GM23338 (cell line): ENCODE results near the gene MAPKAPK3. TPM values are rescaled to one million over a fixed set of nuclear protein-coding genes. Genes with fewer than 3 reads are reported as not detected.

ENCODE experiments used
- ATAC-seq: fragments of 200-7000 bp; cut with Tn5 transposase; 3 replicates; pipeline ENCODE4 v1.9.1; 2020
- DNase-seq: peaks from one replicate; pipeline ENCODE4 v3.0.0-alpha.2; 2015; ENCODE audit warnings: low spot score
- H2AFZ ChIP-seq: fragments of 200-600 bp; sonication (generic); 2 replicates; pipeline ENCODE4 v1.8.0; 2016; ENCODE audit warnings: antibody characterized with exemption, mild to moderate bottlenecking, moderate library complexity
- H3F3A ChIP-seq: fragments of 200-600 bp; sonication (generic); replicated peaks from 2 replicates; pipeline ENCODE4 v1.8.0; 2017; ENCODE audit warnings: antibody characterized with exemption, mixed run types, low read depth
- H3K27ac ChIP-seq: fragments of 200-600 bp; sonication (generic); 2 replicates; pipeline ENCODE4 v1.6.1; 2016; ENCODE audit warnings: low read depth
- H3K27me3 ChIP-seq: fragments of 200-600 bp; sonication (generic); 2 replicates; pipeline ENCODE4 v1.8.0; 2016; ENCODE audit warnings: mild to moderate bottlenecking, mixed run types, moderate library complexity; ENCODE audit not compliant: insufficient read depth
- H3K36me3 ChIP-seq: fragments of 200-600 bp; sonication (generic); 2 replicates; pipeline ENCODE4 v1.8.0; 2016; ENCODE audit warnings: mild to moderate bottlenecking; ENCODE audit not compliant: insufficient read depth
- H3K4me1 ChIP-seq: fragments of 200-600 bp; sonication (generic); 2 replicates; pipeline ENCODE4 v1.8.0; 2016; ENCODE audit warnings: mild to moderate bottlenecking, moderate library complexity; ENCODE audit not compliant: insufficient read depth
- H3K4me2 ChIP-seq: fragments of 200-600 bp; sonication (generic); 2 replicates; pipeline ENCODE4 v1.7.1; 2017; ENCODE audit warnings: mixed run types
- H3K4me3 ChIP-seq: fragments of 200-600 bp; sonication (generic); 2 replicates; pipeline ENCODE4 v1.6.1; 2016; ENCODE audit warnings: mixed run types
- H3K79me2 ChIP-seq: fragments of 200-600 bp; sonication (generic); replicated peaks from 2 replicates; pipeline ENCODE4 v1.8.0; 2017; ENCODE audit warnings: mild to moderate bottlenecking; ENCODE audit not compliant: insufficient read depth
- H3K9me2 ChIP-seq: fragments of 200-600 bp; sonication (generic); 2 replicates; pipeline ENCODE4 v1.8.0; 2017; ENCODE audit not compliant: insufficient read depth
- H4K20me1 ChIP-seq: fragments of 200-600 bp; sonication (generic); replicated peaks from 2 replicates; pipeline ENCODE4 v1.8.0; 2017; ENCODE audit warnings: mild to moderate bottlenecking; ENCODE audit not compliant: insufficient read depth
- H3K27ac Mint-ChIP-seq: 2 replicates; pipeline ENCODE4 v1.8.0; 2020; ENCODE audit warnings: inconsistent platforms, mild to moderate bottlenecking, moderate library complexity, mixed read lengths
- H3K27me3 Mint-ChIP-seq: 3 replicates; pipeline ENCODE4 v1.8.0; 2022; ENCODE audit warnings: low read depth, mild to moderate bottlenecking, moderate library complexity, mixed read lengths, inconsistent platforms; ENCODE audit not compliant: insufficient read depth, poor library complexity
- H3K36me3 Mint-ChIP-seq: 3 replicates; pipeline ENCODE4 v1.8.0; 2021; ENCODE audit warnings: low read depth, mild to moderate bottlenecking, inconsistent platforms, moderate library complexity, mixed read lengths
- H3K4me1 Mint-ChIP-seq: 3 replicates; pipeline ENCODE4 v1.8.0; 2020; ENCODE audit warnings: mild to moderate bottlenecking, inconsistent platforms, mixed read lengths
- H3K4me3 Mint-ChIP-seq: 3 replicates; pipeline ENCODE4 v1.8.0; 2021; ENCODE audit warnings: moderate library complexity, mild to moderate bottlenecking, inconsistent platforms, mixed read lengths
- H3K9me3 Mint-ChIP-seq: 3 replicates; pipeline ENCODE4 v1.8.0; 2020; ENCODE audit warnings: moderate library complexity, mild to moderate bottlenecking, inconsistent platforms, mixed read lengths
- CREB1 ChIP-seq: fragments of 250-450 bp; sonication (Bioruptor Pico); IDR thresholded peaks from 2 replicates; pipeline ENCODE4 v1.5.0; 2020; ENCODE audit warnings: low read depth, mild to moderate bottlenecking, moderate library complexity
- EZH2 ChIP-seq: fragments of 200-600 bp; sonication (generic); IDR thresholded peaks from one replicate; pipeline ENCODE4 v1.8.0; 2017; ENCODE audit warnings: antibody characterized with exemption, mild to moderate bottlenecking, low read depth; ENCODE audit not compliant: unreplicated experiment
- NANOG ChIP-seq: IDR thresholded peaks from 2 replicates; pipeline ENCODE4 v1.6.1; 2016; ENCODE audit warnings: antibody characterized with exemption, borderline replicate concordance
- POLR2AphosphoS5 ChIP-seq: IDR thresholded peaks from 2 replicates; pipeline ENCODE4 v1.6.1; 2016; ENCODE audit warnings: antibody characterized with exemption, low read depth
- STAT1 ChIP-seq: IDR thresholded peaks from one replicate; pipeline ENCODE4 v1.6.1; 2016; ENCODE audit warnings: antibody characterized with exemption; ENCODE audit not compliant: unreplicated experiment
- ZNF114 ChIP-seq: fragments of 250-450 bp; sonication (Bioruptor Pico); IDR thresholded peaks from 2 replicates; pipeline ENCODE4 v1.5.0; 2020; ENCODE audit warnings: mild to moderate bottlenecking, moderate library complexity
- ZNF331 ChIP-seq: fragments of 250-450 bp; sonication (Bioruptor Pico); IDR thresholded peaks from 2 replicates; pipeline ENCODE4 v1.5.0; 2020; ENCODE audit warnings: low read depth, mild to moderate bottlenecking, moderate library complexity
- polyA plus RNA-seq: library from polyadenylated mRNA; unstranded; fragments of >200 nt; fragmentation: Nextera tagmentation; extraction: Ambion mirVana; gene quantifications from 2 replicates; pipeline ENCODE4 v1.2.1, GENCODE V29; 2016
- total RNA-seq: library from RNA; depleted of rRNA; stranded (reverse); fragments of >200 nt; shearing (Covaris generic); gene quantifications from 2 replicates; pipeline ENCODE4 v1.2.3, GENCODE V29; 2014
- TF ChIP-seq, protein P1 (sequence below): IDR thresholded peaks from 2 replicates; pipeline ENCODE4 v1.6.1; 2016; ENCODE audit warnings: antibody characterized with exemption
- TF ChIP-seq, protein P2 (sequence below): fragments of 250-450 bp; sonication (Bioruptor Pico); IDR thresholded peaks from 2 replicates; pipeline ENCODE4 v1.5.0; 2020; ENCODE audit warnings: mild to moderate bottlenecking, moderate library complexity
- TF ChIP-seq, protein P3 (sequence below): IDR thresholded peaks from one replicate; pipeline ENCODE4 v1.6.1; 2018; ENCODE audit warnings: antibody characterized with exemption; ENCODE audit not compliant: unreplicated experiment

The MAPKAPK3 gene
- total and polyA plus RNA-seq, 2 experiments from 2014 or later: 16.5 to 51.1 TPM

DNA sequence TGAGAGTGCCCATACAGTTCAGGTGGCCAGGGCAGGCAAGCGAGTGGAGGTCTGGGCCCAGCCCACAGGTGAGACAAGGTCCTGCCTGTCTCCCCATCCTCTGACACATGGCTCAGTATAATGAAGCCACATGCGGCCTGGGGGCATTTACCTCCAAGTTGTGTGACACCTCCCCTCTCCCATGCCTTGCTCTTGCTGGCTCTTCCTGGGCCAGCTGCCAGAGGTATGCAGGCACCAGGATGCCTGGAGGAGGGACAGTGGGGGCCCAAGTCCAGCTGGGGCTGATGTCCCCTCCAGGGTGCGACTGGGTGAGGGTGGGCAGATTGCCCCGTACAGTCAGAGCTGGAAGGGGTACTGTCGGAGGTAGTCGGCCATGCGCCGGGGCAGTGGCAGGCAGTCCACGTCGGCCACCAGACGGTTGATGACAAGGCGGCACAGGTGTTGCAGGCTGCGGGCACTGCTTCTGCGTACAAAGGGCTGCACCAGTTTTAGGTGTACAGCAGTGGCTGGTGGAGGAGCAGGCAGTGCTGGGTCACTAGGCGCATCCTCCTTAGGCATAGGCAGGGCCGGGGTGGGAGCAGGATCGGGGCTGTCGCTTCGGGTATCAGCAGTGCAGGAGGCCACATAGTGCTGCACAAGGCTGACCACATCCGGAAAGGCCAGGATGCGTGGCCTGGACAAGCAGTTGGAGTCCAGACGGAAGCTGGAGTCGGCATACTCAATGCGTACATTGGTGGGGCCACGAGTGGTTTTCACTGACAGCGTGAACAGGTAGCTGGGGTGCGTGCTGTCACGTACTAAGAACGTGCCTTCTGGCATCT lies 9.5 kb upstream of the MAPKAPK3 start:
- peaks cover 15% of the 10 kb centered on the region for H3K27me3 ChIP-seq
- H3K36me3 ChIP-seq: no peaks in the 10 kb centered on the region
- H3F3A ChIP-seq: 0 out of 2 replicates have a peak, but pooled peaks cover 4% of the 10 kb centered on the region
- H4K20me1 ChIP-seq: no peaks in the 10 kb centered on the region; the same call in 1 of the 2 replicates
- no peak overlapping the region for H3K27ac ChIP-seq
- no peaks in the 10 kb centered on the region for H3K9me2 ChIP-seq
- Mint-ChIP-seq H3K27ac (no peak overlapping the region), H3K4me1 (peaks cover 11% of the 10 kb centered on the region), H3K9me3 (no peaks in the 10 kb centered on the region), H3K4me3 (no peak overlapping the region), H3K27me3 (peaks cover 26% of the 10 kb centered on the region), H3K36me3 (no peaks in the 10 kb centered on the region)
- no peaks in the 10 kb centered on the region for H3K79me2 ChIP-seq
- no peak overlapping the region for H2AFZ ChIP-seq
- ATAC-seq (no peak), DNase-seq (no peak)
- H3K4me3 ChIP-seq: no peak overlapping the region
- H3K4me1 ChIP-seq: peaks cover 3% of the 10 kb centered on the region; the same call in 1 of the 2 replicates
- TF ChIP-seq CREB1 (CRISPR knock-in tag): no peak
- no peak overlapping the region for H3K4me2 ChIP-seq

DNA sequence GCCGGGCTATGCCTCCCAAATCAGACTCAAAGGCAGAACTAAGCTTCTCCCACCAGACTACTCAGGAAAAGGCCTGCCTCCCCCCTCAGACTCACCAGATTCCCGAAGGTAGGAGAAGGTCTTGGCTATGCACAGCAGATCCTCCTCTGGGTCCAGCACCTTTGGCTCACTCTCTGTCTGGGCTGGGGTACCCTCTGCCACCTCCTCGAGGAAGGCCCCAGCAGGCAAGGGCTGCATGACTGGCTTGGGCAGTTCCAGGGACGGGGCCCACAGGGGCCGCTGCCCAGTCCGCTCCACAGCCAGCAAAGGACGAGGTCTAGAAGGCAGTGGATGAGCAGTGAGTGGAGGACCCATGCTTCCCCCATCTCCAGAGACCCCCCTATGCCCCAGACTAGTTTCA lies 8.7 kb upstream of the MAPKAPK3 start:
- H3K36me3 ChIP-seq: no peaks in the 10 kb centered on the region
- no peak for ATAC-seq
- no peaks in the 10 kb centered on the region; the same call in 1 of the 2 replicates for H4K20me1 ChIP-seq
- no peak overlapping the region for H3K4me3 ChIP-seq
- H3K36me3 Mint-ChIP-seq: no peaks in the 10 kb centered on the region
- H3K27me3 ChIP-seq: peaks cover 23% of the 10 kb centered on the region
- no peak overlapping the region for H3K4me3 Mint-ChIP-seq
- no peaks in the 10 kb centered on the region for H3K9me2 ChIP-seq
- peaks cover 33% of the 10 kb centered on the region for H3K27me3 Mint-ChIP-seq
- no peaks in the 10 kb centered on the region for H3K9me3 Mint-ChIP-seq
- no peaks in the 10 kb centered on the region for H3K79me2 ChIP-seq
- peaks cover 8% of the 10 kb centered on the region; the same call in 1 of the 2 replicates for H3K4me1 ChIP-seq
- no peak overlapping the region for H2AFZ ChIP-seq
- peaks cover 14% of the 10 kb centered on the region for H3K4me1 Mint-ChIP-seq
- no peak for DNase-seq
- 0 out of 2 replicates have a peak, but pooled peaks cover 7% of the 10 kb centered on the region for H3F3A ChIP-seq
- no peak overlapping the region for H3K27ac Mint-ChIP-seq
- H3K4me2 ChIP-seq: no peak overlapping the region
- H3K27ac ChIP-seq: no peak overlapping the region
- TF ChIP-seq, protein P1, sequence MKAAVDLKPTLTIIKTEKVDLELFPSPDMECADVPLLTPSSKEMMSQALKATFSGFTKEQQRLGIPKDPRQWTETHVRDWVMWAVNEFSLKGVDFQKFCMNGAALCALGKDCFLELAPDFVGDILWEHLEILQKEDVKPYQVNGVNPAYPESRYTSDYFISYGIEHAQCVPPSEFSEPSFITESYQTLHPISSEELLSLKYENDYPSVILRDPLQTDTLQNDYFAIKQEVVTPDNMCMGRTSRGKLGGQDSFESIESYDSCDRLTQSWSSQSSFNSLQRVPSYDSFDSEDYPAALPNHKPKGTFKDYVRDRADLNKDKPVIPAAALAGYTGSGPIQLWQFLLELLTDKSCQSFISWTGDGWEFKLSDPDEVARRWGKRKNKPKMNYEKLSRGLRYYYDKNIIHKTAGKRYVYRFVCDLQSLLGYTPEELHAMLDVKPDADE: no peak
- TF ChIP-seq STAT1: no peak
- no peak for TF ChIP-seq CREB1 (CRISPR knock-in tag)
- TF ChIP-seq, protein P2, sequence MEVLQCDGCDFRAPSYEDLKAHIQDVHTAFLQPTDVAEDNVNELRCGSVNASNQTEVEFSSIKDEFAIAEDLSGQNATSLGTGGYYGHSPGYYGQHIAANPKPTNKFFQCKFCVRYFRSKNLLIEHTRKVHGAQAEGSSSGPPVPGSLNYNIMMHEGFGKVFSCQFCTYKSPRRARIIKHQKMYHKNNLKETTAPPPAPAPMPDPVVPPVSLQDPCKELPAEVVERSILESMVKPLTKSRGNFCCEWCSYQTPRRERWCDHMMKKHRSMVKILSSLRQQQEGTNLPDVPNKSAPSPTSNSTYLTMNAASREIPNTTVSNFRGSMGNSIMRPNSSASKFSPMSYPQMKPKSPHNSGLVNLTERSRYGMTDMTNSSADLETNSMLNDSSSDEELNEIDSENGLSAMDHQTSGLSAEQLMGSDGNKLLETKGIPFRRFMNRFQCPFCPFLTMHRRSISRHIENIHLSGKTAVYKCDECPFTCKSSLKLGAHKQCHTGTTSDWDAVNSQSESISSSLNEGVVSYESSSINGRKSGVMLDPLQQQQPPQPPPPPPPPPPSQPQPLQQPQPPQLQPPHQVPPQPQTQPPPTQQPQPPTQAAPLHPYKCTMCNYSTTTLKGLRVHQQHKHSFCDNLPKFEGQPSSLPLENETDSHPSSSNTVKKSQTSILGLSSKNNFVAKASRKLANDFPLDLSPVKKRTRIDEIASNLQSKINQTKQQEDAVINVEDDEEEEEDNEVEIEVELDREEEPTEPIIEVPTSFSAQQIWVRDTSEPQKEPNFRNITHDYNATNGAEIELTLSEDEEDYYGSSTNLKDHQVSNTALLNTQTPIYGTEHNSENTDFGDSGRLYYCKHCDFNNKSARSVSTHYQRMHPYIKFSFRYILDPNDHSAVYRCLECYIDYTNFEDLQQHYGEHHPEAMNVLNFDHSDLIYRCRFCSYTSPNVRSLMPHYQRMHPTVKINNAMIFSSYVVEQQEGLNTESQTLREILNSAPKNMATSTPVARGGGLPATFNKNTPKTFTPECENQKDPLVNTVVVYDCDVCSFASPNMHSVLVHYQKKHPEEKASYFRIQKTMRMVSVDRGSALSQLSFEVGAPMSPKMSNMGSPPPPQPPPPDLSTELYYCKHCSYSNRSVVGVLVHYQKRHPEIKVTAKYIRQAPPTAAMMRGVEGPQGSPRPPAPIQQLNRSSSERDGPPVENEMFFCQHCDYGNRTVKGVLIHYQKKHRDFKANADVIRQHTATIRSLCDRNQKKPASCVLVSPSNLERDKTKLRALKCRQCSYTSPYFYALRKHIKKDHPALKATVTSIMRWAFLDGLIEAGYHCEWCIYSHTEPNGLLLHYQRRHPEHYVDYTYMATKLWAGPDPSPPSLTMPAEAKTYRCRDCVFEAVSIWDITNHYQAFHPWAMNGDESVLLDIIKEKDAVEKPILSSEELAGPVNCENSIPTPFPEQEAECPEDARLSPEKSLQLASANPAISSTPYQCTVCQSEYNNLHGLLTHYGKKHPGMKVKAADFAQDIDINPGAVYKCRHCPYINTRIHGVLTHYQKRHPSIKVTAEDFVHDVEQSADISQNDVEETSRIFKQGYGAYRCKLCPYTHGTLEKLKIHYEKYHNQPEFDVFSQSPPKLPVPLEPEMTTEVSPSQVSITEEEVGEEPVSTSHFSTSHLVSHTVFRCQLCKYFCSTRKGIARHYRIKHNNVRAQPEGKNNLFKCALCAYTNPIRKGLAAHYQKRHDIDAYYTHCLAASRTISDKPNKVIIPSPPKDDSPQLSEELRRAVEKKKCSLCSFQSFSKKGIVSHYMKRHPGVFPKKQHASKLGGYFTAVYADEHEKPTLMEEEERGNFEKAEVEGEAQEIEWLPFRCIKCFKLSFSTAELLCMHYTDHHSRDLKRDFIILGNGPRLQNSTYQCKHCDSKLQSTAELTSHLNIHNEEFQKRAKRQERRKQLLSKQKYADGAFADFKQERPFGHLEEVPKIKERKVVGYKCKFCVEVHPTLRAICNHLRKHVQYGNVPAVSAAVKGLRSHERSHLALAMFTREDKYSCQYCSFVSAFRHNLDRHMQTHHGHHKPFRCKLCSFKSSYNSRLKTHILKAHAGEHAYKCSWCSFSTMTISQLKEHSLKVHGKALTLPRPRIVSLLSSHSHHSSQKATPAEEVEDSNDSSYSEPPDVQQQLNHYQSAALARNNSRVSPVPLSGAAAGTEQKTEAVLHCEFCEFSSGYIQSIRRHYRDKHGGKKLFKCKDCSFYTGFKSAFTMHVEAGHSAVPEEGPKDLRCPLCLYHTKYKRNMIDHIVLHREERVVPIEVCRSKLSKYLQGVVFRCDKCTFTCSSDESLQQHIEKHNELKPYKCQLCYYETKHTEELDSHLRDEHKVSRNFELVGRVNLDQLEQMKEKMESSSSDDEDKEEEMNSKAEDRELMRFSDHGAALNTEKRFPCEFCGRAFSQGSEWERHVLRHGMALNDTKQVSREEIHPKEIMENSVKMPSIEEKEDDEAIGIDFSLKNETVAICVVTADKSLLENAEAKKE (CRISPR knock-in tag): no peak
- no peak for TF ChIP-seq EZH2
- no peak for TF ChIP-seq ZNF331 (CRISPR knock-in tag)
- TF ChIP-seq POLR2AphosphoS5: no peak
- TF ChIP-seq ZNF114 (CRISPR knock-in tag): no peak
- TF ChIP-seq, protein P3, sequence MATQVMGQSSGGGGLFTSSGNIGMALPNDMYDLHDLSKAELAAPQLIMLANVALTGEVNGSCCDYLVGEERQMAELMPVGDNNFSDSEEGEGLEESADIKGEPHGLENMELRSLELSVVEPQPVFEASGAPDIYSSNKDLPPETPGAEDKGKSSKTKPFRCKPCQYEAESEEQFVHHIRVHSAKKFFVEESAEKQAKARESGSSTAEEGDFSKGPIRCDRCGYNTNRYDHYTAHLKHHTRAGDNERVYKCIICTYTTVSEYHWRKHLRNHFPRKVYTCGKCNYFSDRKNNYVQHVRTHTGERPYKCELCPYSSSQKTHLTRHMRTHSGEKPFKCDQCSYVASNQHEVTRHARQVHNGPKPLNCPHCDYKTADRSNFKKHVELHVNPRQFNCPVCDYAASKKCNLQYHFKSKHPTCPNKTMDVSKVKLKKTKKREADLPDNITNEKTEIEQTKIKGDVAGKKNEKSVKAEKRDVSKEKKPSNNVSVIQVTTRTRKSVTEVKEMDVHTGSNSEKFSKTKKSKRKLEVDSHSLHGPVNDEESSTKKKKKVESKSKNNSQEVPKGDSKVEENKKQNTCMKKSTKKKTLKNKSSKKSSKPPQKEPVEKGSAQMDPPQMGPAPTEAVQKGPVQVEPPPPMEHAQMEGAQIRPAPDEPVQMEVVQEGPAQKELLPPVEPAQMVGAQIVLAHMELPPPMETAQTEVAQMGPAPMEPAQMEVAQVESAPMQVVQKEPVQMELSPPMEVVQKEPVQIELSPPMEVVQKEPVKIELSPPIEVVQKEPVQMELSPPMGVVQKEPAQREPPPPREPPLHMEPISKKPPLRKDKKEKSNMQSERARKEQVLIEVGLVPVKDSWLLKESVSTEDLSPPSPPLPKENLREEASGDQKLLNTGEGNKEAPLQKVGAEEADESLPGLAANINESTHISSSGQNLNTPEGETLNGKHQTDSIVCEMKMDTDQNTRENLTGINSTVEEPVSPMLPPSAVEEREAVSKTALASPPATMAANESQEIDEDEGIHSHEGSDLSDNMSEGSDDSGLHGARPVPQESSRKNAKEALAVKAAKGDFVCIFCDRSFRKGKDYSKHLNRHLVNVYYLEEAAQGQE: no peak
- TF ChIP-seq NANOG: no peak
